NAMALWA (cell line): ENCODE results near the gene PCDHA7.
"Not testable (repeated sequence)": the region's sequence is repeated elsewhere in the genome, so short reads cannot be mapped to it uniquely, and the experiment has no call there.

Source experiments
- DNase-seq: peaks from one replicate; pipeline ENCODE4 v3.0.0-alpha.2; 2015; ENCODE audit warnings: low spot score

PCDHA7 gene

GRCh38 chr5:140862441-140863295 lies 28.6 kb downstream of the PCDHA7 start:
- DNase-seq, result no peak

- peak; percentile 5 for DNase-seq
These were observed 34.9 kb downstream of the PCDHA7 start, which contains the start of gene PCDHA11 for GRCh38 chr5:140868721-140869554. TSS of gene PCDHA11 (plus strand) at chr5:140868957. CDS start at chr5:140869104, 147 bp downstream.

- DNase-seq, result peak; percentile 15
These were observed 35.5 kb downstream of the PCDHA7 start for GRCh38 chr5:140869555-140869886.

GRCh38 chr5:140870221-140871201 lies 36.4 kb downstream of the PCDHA7 start:
- DNase-seq, result no peak

GRCh38 chr5:140875085-140876065 lies 41.3 kb downstream of the PCDHA7 start, which contains the start of gene PCDHA12:
TSS of gene PCDHA12 (plus strand) at chr5:140875308. CDS start at chr5:140875473, 165 bp downstream.
- peak; percentile 5 for DNase-seq

- DNase-seq, result not testable (repeated sequence)
These were observed 42.6 kb downstream of the PCDHA7 start for GRCh38 chr5:140876541-140877261.

GRCh38 chr5:140877262-140877581 lies 43.2 kb downstream of the PCDHA7 start:
- no peak for DNase-seq

- DNase-seq, result no peak
These were observed 48.0 kb downstream of the PCDHA7 start, which contains the start of gene PCDHA13 for GRCh38 chr5:140881889-140882590. TSS of gene PCDHA13 (plus strand) at chr5:140882124. CDS start at chr5:140882269, 145 bp downstream.

GRCh38 chr5:140882591-140882899 lies 48.5 kb downstream of the PCDHA7 start:
- DNase-seq, result peak; percentile 10

GRCh38 chr5:140883373-140883772 lies 49.3 kb downstream of the PCDHA7 start:
- DNase-seq, result no peak

- no peak for DNase-seq
These were observed 50.0 kb downstream of the PCDHA7 start for GRCh38 chr5:140883927-140884697.
